Mucosa of descending colon (tissue), 3 donors: ENCODE measurements around the gene BRME1. TPM values are rescaled to one million over a fixed set of nuclear protein-coding genes. Genes with fewer than 3 reads are reported as not detected.

Experiments used
- ATAC-seq: fragments of 200-7000 bp; cut with Tn5 transposase; one replicate; pipeline ENCODE4 v1.9.1; 2020; ENCODE audit warnings: mild to moderate bottlenecking, moderate library complexity
- DNase-seq, 3 donors: peaks; one replicate each; pipeline ENCODE4 v3.0.0-alpha.2; 2020
- H3K36me3 ChIP-seq: fragments of 200-600 bp; one replicate; pipeline ENCODE4 v1.8.0; 2021; ENCODE audit warnings: low read depth, mild to moderate bottlenecking
- H3K4me1 ChIP-seq: fragments of 200-600 bp; one replicate; pipeline ENCODE4 v1.8.0; 2021; ENCODE audit warnings: low read depth, mild to moderate bottlenecking
- H3K4me3 ChIP-seq: fragments of 200-600 bp; one replicate; pipeline ENCODE4 v1.8.0; 2021; ENCODE audit warnings: mild to moderate bottlenecking
- H3K9me3 ChIP-seq: fragments of 200-600 bp; one replicate; pipeline ENCODE4 v1.8.0; 2021; ENCODE audit warnings: mild to moderate bottlenecking
- intact Hi-C, 2 donors: fragments of 100-400 bp; cut with DNase I in 1 of 2; cut with micrococcal nuclease in 1 of 2; formaldehyde crosslinking; loops; one replicate each; pipeline versions ENCODE4 v1.11.0 to v1.11.1; 2022; cut with DNase I, micrococcal nuclease
- total RNA-seq, 3 donors: library from RNA; stranded (reverse); fragmentation: NEBNext Ultra II Directional in 2 of 3; extraction: Animal tissue kit (Norgen Biotek cat#: 25700) in 2 of 3; gene quantifications; one replicate each; pipeline versions ENCODE4 v1.2.1 to v1.2.4, GENCODE V29; 2021 to 2023
- TF ChIP-seq, protein P1 (sequence below): fragments of 200-600 bp; IDR thresholded peaks from one replicate; pipeline ENCODE4 v1.8.0; 2022; ENCODE audit warnings: antibody characterized with exemption, mild to moderate bottlenecking
- donor health status: DM: no; HTN: no; CAD: no; lungs with moderate emphysema.
- donor health status: DM: no; HTN: no; CAD: no.
- donor health status: DM: no; HTN: yes; CAD: no.

Gene BRME1
- total RNA-seq, 3 donors from 2014 or later: 5.5 to 12.9 (median 10.8) TPM

GRCh38 chr19:13931391-13932148 lies 25.7 kb upstream of the BRME1 start:
- Histone ChIP-seq H3K4me3 (no peak overlapping the region), H3K36me3 (no peaks in the 10 kb centered on the region), H3K4me1 (peaks cover 4% of the 10 kb centered on the region), H3K9me3 (no peaks in the 10 kb centered on the region)
- no peak for DNase-seq
- intact Hi-C loops: no loop called here
- no peak for ATAC-seq
- TF ChIP-seq, protein P1, sequence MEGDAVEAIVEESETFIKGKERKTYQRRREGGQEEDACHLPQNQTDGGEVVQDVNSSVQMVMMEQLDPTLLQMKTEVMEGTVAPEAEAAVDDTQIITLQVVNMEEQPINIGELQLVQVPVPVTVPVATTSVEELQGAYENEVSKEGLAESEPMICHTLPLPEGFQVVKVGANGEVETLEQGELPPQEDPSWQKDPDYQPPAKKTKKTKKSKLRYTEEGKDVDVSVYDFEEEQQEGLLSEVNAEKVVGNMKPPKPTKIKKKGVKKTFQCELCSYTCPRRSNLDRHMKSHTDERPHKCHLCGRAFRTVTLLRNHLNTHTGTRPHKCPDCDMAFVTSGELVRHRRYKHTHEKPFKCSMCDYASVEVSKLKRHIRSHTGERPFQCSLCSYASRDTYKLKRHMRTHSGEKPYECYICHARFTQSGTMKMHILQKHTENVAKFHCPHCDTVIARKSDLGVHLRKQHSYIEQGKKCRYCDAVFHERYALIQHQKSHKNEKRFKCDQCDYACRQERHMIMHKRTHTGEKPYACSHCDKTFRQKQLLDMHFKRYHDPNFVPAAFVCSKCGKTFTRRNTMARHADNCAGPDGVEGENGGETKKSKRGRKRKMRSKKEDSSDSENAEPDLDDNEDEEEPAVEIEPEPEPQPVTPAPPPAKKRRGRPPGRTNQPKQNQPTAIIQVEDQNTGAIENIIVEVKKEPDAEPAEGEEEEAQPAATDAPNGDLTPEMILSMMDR: no peak

DNA sequence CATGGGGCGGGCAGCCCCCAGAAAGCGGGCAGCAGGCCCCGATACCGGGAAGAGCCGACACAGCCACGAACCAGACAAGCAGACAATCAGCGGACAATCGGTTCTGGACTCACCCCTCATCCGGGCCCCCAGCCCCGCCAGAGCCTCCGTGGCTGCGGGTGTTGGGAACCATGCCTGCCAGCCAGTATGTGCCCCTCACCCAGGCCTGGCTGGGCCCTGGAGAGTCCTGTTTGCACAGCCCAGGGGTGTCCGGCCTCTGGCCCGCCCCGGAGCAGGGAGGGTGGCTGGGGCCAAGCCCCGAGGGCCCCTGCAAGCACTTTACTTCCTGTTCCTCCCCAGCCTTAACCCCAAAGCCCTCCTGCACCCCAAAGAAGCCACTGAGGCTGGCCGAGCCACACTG lies 24.5 kb upstream of the BRME1 start:
- intact Hi-C loops: no loop called here
- no peak overlapping the region for H3K4me3 ChIP-seq
- TF ChIP-seq, protein P1: no peak
- ATAC-seq (no peak), DNase-seq (no peak)
- H3K36me3 ChIP-seq: no peaks in the 10 kb centered on the region
- H3K4me1 ChIP-seq: peaks cover 4% of the 10 kb centered on the region
- H3K9me3 ChIP-seq: no peaks in the 10 kb centered on the region

DNA sequence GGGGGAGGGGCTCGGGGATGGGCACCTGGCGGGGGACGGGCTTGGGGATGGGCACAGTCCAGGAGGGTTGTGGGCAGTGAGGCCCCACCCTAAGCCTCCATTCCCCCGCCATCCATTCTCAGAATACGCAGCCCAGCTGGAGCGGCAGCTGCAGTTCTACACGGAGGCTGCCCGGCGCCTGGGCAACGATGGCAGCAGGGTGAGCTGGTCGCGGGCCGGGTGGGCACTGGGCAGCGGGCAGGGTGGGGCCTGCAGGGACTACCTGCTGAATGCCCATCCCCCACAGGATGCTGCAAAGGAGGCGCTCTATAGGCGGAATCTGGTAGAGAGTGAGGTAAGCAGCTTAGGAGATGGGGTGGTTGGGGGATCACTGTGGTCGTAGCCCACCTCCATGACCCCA lies 24.0 kb upstream of the BRME1 start:
- Histone ChIP-seq H3K4me3 (no peak overlapping the region), H3K9me3 (no peaks in the 10 kb centered on the region), H3K36me3 (no peaks in the 10 kb centered on the region), H3K4me1 (peaks cover 4% of the 10 kb centered on the region)
- TF ChIP-seq, protein P1: no peak
- no peak for DNase-seq
- ATAC-seq: no peak
- intact Hi-C loops: no loop called here

GRCh38 chr19:13929340-13929739 lies 23.4 kb upstream of the BRME1 start:
- TF ChIP-seq, protein P1: no peak
- peaks cover 3% of the 10 kb centered on the region for H3K4me1 ChIP-seq
- no peaks in the 10 kb centered on the region for H3K36me3 ChIP-seq

GRCh38 chr19:13926715-13927114 lies 20.8 kb upstream of the BRME1 start:
- H3K4me1 ChIP-seq: no peaks in the 10 kb centered on the region
- H3K4me3 ChIP-seq: no peak overlapping the region
- no peaks in the 10 kb centered on the region for H3K36me3 ChIP-seq
- DNase-seq: no peak
- TF ChIP-seq, protein P1: no peak
- intact Hi-C loops: no loop called here
- ATAC-seq: peak; percentile 21
- H3K9me3 ChIP-seq: no peaks in the 10 kb centered on the region

More at GRCh38 chr19:13929340-13929739, 23.4 kb upstream of the BRME1 start:
- H3K9me3 ChIP-seq: no peaks in the 10 kb centered on the region
- ATAC-seq: no peak
- intact Hi-C loops: no loop called here
- H3K4me3 ChIP-seq: no peak overlapping the region
- DNase-seq: no peak
